WTC11 (cell line): ENCODE results near the gene MSLN. TPM values are rescaled to one million over a fixed set of nuclear protein-coding genes. Genes with fewer than 3 reads are reported as not detected.

Experiments
- ATAC-seq: fragments of 200-7000 bp; cut with Tn5 transposase; 2 replicates; pipeline ENCODE4 v1.10.0; 2021; ENCODE audit warnings: mild to moderate bottlenecking, moderate library complexity
- CTCF ChIA-PET: fragments of 300-600 bp; sonication (Branson Sonifier 250); formaldehyde crosslinking; loops from one replicate; lab custom pipeline; 2021; ENCODE audit warnings: antibody characterized with exemption; lab: Charles Lee
- POLR2A ChIA-PET: fragments of 350-600 bp; sonication (Branson Sonifier 250); formaldehyde crosslinking; loops from one replicate; lab custom pipeline; 2021; ENCODE audit warnings: antibody characterized with exemption; lab: Charles Lee
- DNase-seq: peaks from one replicate; pipeline ENCODE4 v3.0.0; 2021; ENCODE audit warnings: low spot score
- H3K27ac Mint-ChIP-seq: 2 replicates; pipeline ENCODE4 v1.8.0; 2021; ENCODE audit warnings: mixed read lengths
- H3K27me3 Mint-ChIP-seq: 2 replicates; pipeline ENCODE4 v1.8.0; 2021; ENCODE audit warnings: low read depth, mild to moderate bottlenecking, moderate library complexity, mixed read lengths
- H3K36me3 Mint-ChIP-seq: 2 replicates; pipeline ENCODE4 v1.8.0; 2021; ENCODE audit warnings: mixed read lengths
- H3K4me1 Mint-ChIP-seq: 2 replicates; pipeline ENCODE4 v1.8.0; 2022; ENCODE audit warnings: mixed read lengths
- H3K4me3 Mint-ChIP-seq: 2 replicates; pipeline ENCODE4 v1.8.0; 2021; ENCODE audit warnings: mild to moderate bottlenecking, moderate library complexity, mixed read lengths
- H3K9me3 Mint-ChIP-seq: 2 replicates; pipeline ENCODE4 v1.8.0; 2021; ENCODE audit warnings: mixed read lengths
- AR ChIP-seq: fragments of 250-450 bp; sonication (Bioruptor Pico); IDR thresholded peaks from 2 replicates; pipeline ENCODE4 v1.9.0; 2021; ENCODE audit warnings: mild to moderate bottlenecking
- E2F4 ChIP-seq: sonication (generic); formaldehyde crosslinking; IDR thresholded peaks from 2 replicates; pipeline ENCODE4 v1.8.1; 2022; ENCODE audit warnings: low read depth, mild to moderate bottlenecking, moderate library complexity, missing genetic modification reagents, borderline replicate concordance
- E2F5 ChIP-seq: sonication (generic); formaldehyde crosslinking; IDR thresholded peaks from 2 replicates; pipeline ENCODE4 v1.8.1; 2022; ENCODE audit warnings: mild to moderate bottlenecking, moderate library complexity, missing genetic modification reagents
- FOXJ3 ChIP-seq: sonication (generic); formaldehyde crosslinking; IDR thresholded peaks from 2 replicates; pipeline ENCODE4 v1.9.0; 2021; ENCODE audit warnings: missing genetic modification reagents, mild to moderate bottlenecking, borderline replicate concordance
- MLX ChIP-seq: sonication (generic); formaldehyde crosslinking; IDR thresholded peaks from 2 replicates; pipeline ENCODE4 v1.8.1; 2023; ENCODE audit warnings: mild to moderate bottlenecking, missing genetic modification reagents, moderate library complexity
- NR1H2 ChIP-seq: sonication (generic); formaldehyde crosslinking; IDR thresholded peaks from 2 replicates; pipeline ENCODE4 v1.9.0; 2021; ENCODE audit warnings: mild to moderate bottlenecking, moderate library complexity, missing genetic modification reagents
- PRRX2 ChIP-seq: fragments of 250-450 bp; sonication (Bioruptor Pico); IDR thresholded peaks from 2 replicates; pipeline ENCODE4 v1.8.0; 2021; ENCODE audit warnings: mild to moderate bottlenecking
- RELA ChIP-seq: sonication (generic); formaldehyde crosslinking; IDR thresholded peaks from 2 replicates; pipeline ENCODE4 v1.8.1; 2022; ENCODE audit warnings: missing genetic modification reagents, mild to moderate bottlenecking, borderline replicate concordance
- STAT6 ChIP-seq: sonication (generic); formaldehyde crosslinking; conservative IDR thresholded peaks from 2 replicates; pipeline ENCODE4 v1.8.1; 2023; ENCODE audit warnings: mild to moderate bottlenecking, low read depth, missing genetic modification reagents, moderate library complexity
- TCF7 ChIP-seq: sonication (generic); formaldehyde crosslinking; IDR thresholded peaks from 2 replicates; pipeline ENCODE4 v1.8.0; 2022; ENCODE audit warnings: mild to moderate bottlenecking, low read depth, missing genetic modification reagents, moderate library complexity
- TEAD4 ChIP-seq: sonication (generic); formaldehyde crosslinking; IDR thresholded peaks from 2 replicates; pipeline ENCODE4 v1.8.0; 2022; ENCODE audit warnings: mild to moderate bottlenecking, missing genetic modification reagents
- TP53 ChIP-seq: sonication (generic); formaldehyde crosslinking; IDR thresholded peaks from 2 replicates; pipeline ENCODE4 v1.8.1; 2023; ENCODE audit warnings: mild to moderate bottlenecking, missing genetic modification reagents
- USF2 ChIP-seq: sonication (generic); formaldehyde crosslinking; IDR thresholded peaks from 2 replicates; pipeline ENCODE4 v1.8.1; 2023; ENCODE audit warnings: mild to moderate bottlenecking, missing genetic modification reagents, moderate library complexity
- ZNF396 ChIP-seq: fragments of 250-450 bp; sonication (Bioruptor Pico); IDR thresholded peaks from 2 replicates; pipeline ENCODE4 v1.8.0; 2021; ENCODE audit warnings: mild to moderate bottlenecking, moderate library complexity, borderline replicate concordance
- ZSCAN18 ChIP-seq: fragments of 250-450 bp; sonication (Bioruptor Pico); IDR thresholded peaks from 2 replicates; pipeline ENCODE4 v2.1.2; 2022; ENCODE audit warnings: mild to moderate bottlenecking, moderate library complexity
- total RNA-seq: library from RNA; stranded (reverse); gene quantifications from 3 replicates; pipeline ENCODE4 v1.2.3, GENCODE V29; 2021

MSLN gene
- total RNA-seq, 1 experiment from 2014 or later = 0.20 TPM

GRCh38 chr16:789191-789850 lies 28.8 kb downstream of the MSLN start (continued):
- TF ChIP-seq E2F4 (CRISPR knock-in tag) (no peak; the same call in 1 of the 2 replicates), TEAD4 (CRISPR knock-in tag) (no peak), ZNF396 (CRISPR knock-in tag) (no peak), MLX (CRISPR knock-in tag) (no peak), ZSCAN18 (CRISPR knock-in tag) (no peak), PRRX2 (CRISPR knock-in tag) (no peak)

- POLR2A ChIA-PET = interaction anchor here (2.7 kb wide), 1 partner anchor 11 kb away, joined by 12 read pairs; the partner anchor contains the start of gene GNG13
- Mint-ChIP-seq H3K4me1 (no peaks in the 10 kb centered on the region), H3K27me3 (no peaks in the 10 kb centered on the region), H3K9me3 (no peaks in the 10 kb centered on the region), H3K4me3 (peak overlapping the region; percentile 73), H3K36me3 (peaks cover 11% of the 10 kb centered on the region), H3K27ac (no peak overlapping the region)
- no peak for ATAC-seq
- TF ChIP-seq E2F5 (CRISPR knock-in tag) = no peak
- no peak for TF ChIP-seq AR (CRISPR knock-in tag)
- TF ChIP-seq FOXJ3 (CRISPR knock-in tag) = no peak
- no peak for TF ChIP-seq NR1H2 (CRISPR knock-in tag)
- no peak for TF ChIP-seq USF2 (CRISPR knock-in tag)
- TF ChIP-seq TCF7 (CRISPR knock-in tag) = no peak
- TF ChIP-seq TP53 (CRISPR knock-in tag) = no peak
- no peak for TF ChIP-seq RELA
- TF ChIP-seq STAT6 = no peak
- no peak for DNase-seq
- CTCF ChIA-PET = no interaction called here
These were observed 29.6 kb downstream of the MSLN start for GRCh38 chr16:790086-790485.
